Melanocyte of skin (primary cell): Measurements from ENCODE around the gene DACT1. TPM values are rescaled to one million over a fixed set of nuclear protein-coding genes. Genes with fewer than 3 reads are reported as not detected.

ENCODE experiments used
- total RNA-seq, 2 donors: library from RNA; depleted of rRNA; stranded (reverse); fragments of >200 nt; gene quantifications; 2 replicates each; pipeline ENCODE4 v1.2.3, GENCODE V29; 2012

Gene DACT1, protein sequence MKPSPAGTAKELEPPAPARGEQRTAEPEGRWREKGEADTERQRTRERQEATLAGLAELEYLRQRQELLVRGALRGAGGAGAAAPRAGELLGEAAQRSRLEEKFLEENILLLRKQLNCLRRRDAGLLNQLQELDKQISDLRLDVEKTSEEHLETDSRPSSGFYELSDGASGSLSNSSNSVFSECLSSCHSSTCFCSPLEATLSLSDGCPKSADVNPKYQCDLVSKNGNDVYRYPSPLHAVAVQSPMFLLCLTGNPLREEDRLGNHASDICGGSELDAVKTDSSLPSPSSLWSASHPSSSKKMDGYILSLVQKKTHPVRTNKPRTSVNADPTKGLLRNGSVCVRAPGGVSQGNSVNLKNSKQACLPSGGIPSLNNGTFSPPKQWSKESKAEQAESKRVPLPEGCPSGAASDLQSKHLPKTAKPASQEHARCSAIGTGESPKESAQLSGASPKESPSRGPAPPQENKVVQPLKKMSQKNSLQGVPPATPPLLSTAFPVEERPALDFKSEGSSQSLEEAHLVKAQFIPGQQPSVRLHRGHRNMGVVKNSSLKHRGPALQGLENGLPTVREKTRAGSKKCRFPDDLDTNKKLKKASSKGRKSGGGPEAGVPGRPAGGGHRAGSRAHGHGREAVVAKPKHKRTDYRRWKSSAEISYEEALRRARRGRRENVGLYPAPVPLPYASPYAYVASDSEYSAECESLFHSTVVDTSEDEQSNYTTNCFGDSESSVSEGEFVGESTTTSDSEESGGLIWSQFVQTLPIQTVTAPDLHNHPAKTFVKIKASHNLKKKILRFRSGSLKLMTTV
- total RNA-seq = under 1 TPM in 1 of 2 donors, not detected in 1; 0.33 TPM

DNA sequence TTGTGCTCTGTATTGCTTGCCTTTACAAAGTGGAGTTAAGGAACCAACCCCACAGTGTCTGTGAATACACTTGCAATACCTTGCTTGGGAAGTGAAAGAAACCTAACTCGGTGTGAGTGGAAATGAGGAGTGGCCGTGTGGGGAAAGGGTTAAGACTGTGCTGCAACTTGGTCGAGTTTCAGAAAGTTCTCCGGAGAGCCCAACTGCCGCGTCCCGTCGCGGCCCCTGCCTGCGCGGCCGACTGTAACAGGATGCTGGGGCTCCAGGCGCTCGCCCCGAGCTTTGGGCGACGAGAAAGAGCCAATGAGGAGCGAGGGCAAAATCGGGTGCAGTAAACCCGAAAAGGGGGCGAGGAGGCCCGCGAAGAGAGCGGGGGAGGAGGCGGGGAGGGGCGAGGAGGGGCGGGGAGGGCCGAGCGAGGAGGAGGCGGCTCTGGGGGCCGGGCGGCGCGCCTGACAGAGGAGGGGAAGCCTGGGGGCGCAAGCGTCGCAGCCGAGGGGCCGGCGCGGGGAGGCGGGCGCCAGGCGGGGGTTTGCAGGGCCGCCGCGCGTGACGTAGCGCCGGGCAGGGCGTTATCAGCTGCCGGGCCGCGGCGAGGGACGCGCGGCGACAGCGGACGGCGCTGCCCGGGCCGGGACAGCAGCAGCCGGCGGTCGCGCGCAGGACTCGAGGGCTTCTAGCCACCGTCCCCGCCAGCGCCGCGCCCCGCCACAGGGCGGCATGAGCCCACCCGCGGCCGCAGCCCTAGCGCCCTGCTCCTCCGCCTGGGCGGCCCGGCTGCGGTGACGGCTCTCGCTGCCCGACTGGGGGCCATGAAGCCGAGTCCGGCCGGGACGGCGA lies at the start of gene DACT1:
Gene DACT1, plus strand, starts transcription at position 572 of the 840 bp plus-strand sequence. Its CDS starts 241 bp downstream, at position 813.

Other genes with a start within 250 kb of the DACT1 start
- not detected for gene TOMM20L, start 242.0 kb upstream of the DACT1 start, total RNA-seq
- gene TIMM9, start 210.4 kb upstream of the DACT1 start, total RNA-seq = 10 to 100 TPM; 19.6 to 30.6 TPM
- gene KIAA0586, start 210.2 kb upstream of the DACT1 start, total RNA-seq = 10 to 100 TPM; 32.3 to 34.1 TPM